Immature natural killer cell (primary cell): ENCODE results near the gene ADAMTS9. TPM values are rescaled to one million over a fixed set of nuclear protein-coding genes. Genes with fewer than 3 reads are reported as not detected.

Experiments used
- DNase-seq, 3 donors: peaks; one replicate each; pipeline ENCODE4 v3.0.0; 2022; ENCODE audit warnings: mixed read lengths in 1 of 3
- H3K27ac Mint-ChIP-seq, 6 donors: one replicate each; pipeline ENCODE4 v1.8.0; 2020; ENCODE audit warnings: mixed read lengths in 6 of 6, mild to moderate bottlenecking in 5 of 6, inconsistent platforms in 4 of 6, moderate library complexity in 3 of 6
- H3K27me3 Mint-ChIP-seq, 3 donors: one replicate each; pipeline ENCODE4 v1.8.0; 2020 to 2021; ENCODE audit warnings: low read depth in 3 of 3, mild to moderate bottlenecking in 3 of 3, mixed read lengths in 3 of 3, moderate library complexity in 3 of 3, inconsistent platforms in 1 of 3
- H3K36me3 Mint-ChIP-seq, 3 donors: one replicate each; pipeline ENCODE4 v1.8.0; 2020; ENCODE audit warnings: mixed read lengths in 3 of 3, inconsistent platforms in 2 of 3, mild to moderate bottlenecking in 2 of 3
- H3K4me1 Mint-ChIP-seq, 2 donors: one replicate each; pipeline ENCODE4 v1.8.0; 2020; ENCODE audit warnings: inconsistent platforms in 2 of 2, mild to moderate bottlenecking in 2 of 2, mixed read lengths in 2 of 2, moderate library complexity in 1 of 2
- H3K4me3 Mint-ChIP-seq, 5 donors: one replicate each; pipeline ENCODE4 v1.8.0; 2020; ENCODE audit warnings: mild to moderate bottlenecking in 5 of 5, mixed read lengths in 5 of 5, inconsistent platforms in 3 of 5, moderate library complexity in 3 of 5
- H3K9me3 Mint-ChIP-seq, 6 donors: one replicate each; pipeline ENCODE4 v1.8.0; 2020; ENCODE audit warnings: mild to moderate bottlenecking in 6 of 6, mixed read lengths in 6 of 6, inconsistent platforms in 4 of 6, moderate library complexity in 3 of 6
- polyA plus RNA-seq, 3 donors: library from polyadenylated mRNA; unstranded; fragments of 300-500 nt; fragmentation: Illumina TruSeq; gene quantifications; one replicate each; pipeline ENCODE4 v1.2.3, GENCODE V29; 2021

ADAMTS9 gene
- polyA plus RNA-seq, 3 donors from 2014 or later, result not detected

- Mint-ChIP-seq H3K36me3 (peaks cover 0 to 3% (median 0%) of the 10 kb centered on the region in 3 donors), H3K4me1 (no peaks in the 10 kb centered on the region), H3K27me3 (no peaks in the 10 kb centered on the region), H3K27ac (no peak overlapping the region), H3K4me3 (no peak overlapping the region), H3K9me3 (peaks cover 1 to 20% (median 10%) of the 10 kb centered on the region in 6 donors)
- no peak for DNase-seq
Observed at GRCh38 chr3:64612916-64613526, 74.8 kb downstream of the ADAMTS9 start.

GRCh38 chr3:64612082-64612860 is 75.5 kb downstream of the ADAMTS9 start:
- H3K27me3 Mint-ChIP-seq, result no peaks in the 10 kb centered on the region
- peaks cover 1 to 20% (median 10%) of the 10 kb centered on the region in 6 donors for H3K9me3 Mint-ChIP-seq
- H3K4me1 Mint-ChIP-seq, result no peaks in the 10 kb centered on the region
- no peak overlapping the region for H3K4me3 Mint-ChIP-seq
- H3K36me3 Mint-ChIP-seq, result peaks cover 0 to 3% (median 0%) of the 10 kb centered on the region in 3 donors
- no peak for DNase-seq
- no peak overlapping the region for H3K27ac Mint-ChIP-seq

GRCh38 chr3:64608741-64609140 is 79.1 kb downstream of the ADAMTS9 start:
- Mint-ChIP-seq H3K9me3 (peaks cover 0 to 19% (median 6%) of the 10 kb centered on the region in 6 donors), H3K4me3 (no peak overlapping the region), H3K27ac (no peak overlapping the region), H3K27me3 (no peaks in the 10 kb centered on the region), H3K36me3 (no peaks in the 10 kb centered on the region), H3K4me1 (no peaks in the 10 kb centered on the region)
- DNase-seq, result no peak

- DNase-seq, result no peak
- Mint-ChIP-seq H3K27ac (no peak overlapping the region), H3K36me3 (no peaks in the 10 kb centered on the region), H3K4me3 (no peak overlapping the region), H3K27me3 (no peaks in the 10 kb centered on the region), H3K4me1 (no peaks in the 10 kb centered on the region), H3K9me3 (peaks cover 0 to 25% (median 11%) of the 10 kb centered on the region in 6 donors)
Observed at GRCh38 chr3:64607032-64607551, 80.7 kb downstream of the ADAMTS9 start.

- H3K27me3 Mint-ChIP-seq, result peaks cover 0 to 2% (median 0%) of the 10 kb centered on the region in 3 donors
- H3K9me3 Mint-ChIP-seq, result peaks cover 0 to 16% (median 9%) of the 10 kb centered on the region in 6 donors
- no peak overlapping the region for H3K27ac Mint-ChIP-seq
- H3K4me1 Mint-ChIP-seq, result no peaks in the 10 kb centered on the region
- no peak overlapping the region for H3K4me3 Mint-ChIP-seq
- no peak for DNase-seq
- no peaks in the 10 kb centered on the region for H3K36me3 Mint-ChIP-seq
Observed at GRCh38 chr3:64604313-64604712, 83.5 kb downstream of the ADAMTS9 start.

- H3K36me3 Mint-ChIP-seq, result no peaks in the 10 kb centered on the region
- no peak overlapping the region for H3K27ac Mint-ChIP-seq
- no peak for DNase-seq
- peaks cover 0 to 15% (median 6%) of the 10 kb centered on the region in 6 donors for H3K9me3 Mint-ChIP-seq
- no peak overlapping the region for H3K4me3 Mint-ChIP-seq
- H3K4me1 Mint-ChIP-seq, result no peaks in the 10 kb centered on the region
- peaks cover 0 to 3% (median 2%) of the 10 kb centered on the region in 3 donors for H3K27me3 Mint-ChIP-seq
Observed at GRCh38 chr3:64601824-64602223, 86.0 kb downstream of the ADAMTS9 start.

GRCh38 chr3:64600246-64600950 is 87.4 kb downstream of the ADAMTS9 start:
- Mint-ChIP-seq H3K36me3 (no peaks in the 10 kb centered on the region), H3K9me3 (peaks cover 2 to 12% (median 7%) of the 10 kb centered on the region in 6 donors), H3K27me3 (peaks cover 0 to 3% (median 2%) of the 10 kb centered on the region in 3 donors), H3K4me3 (no peak overlapping the region), H3K4me1 (no peaks in the 10 kb centered on the region), H3K27ac (no peak overlapping the region)
- DNase-seq, result no peak

GRCh38 chr3:64599651-64600050 is 88.1 kb downstream of the ADAMTS9 start:
- Mint-ChIP-seq H3K27me3 (peaks cover 0 to 3% (median 2%) of the 10 kb centered on the region in 3 donors), H3K4me1 (no peaks in the 10 kb centered on the region), H3K36me3 (no peaks in the 10 kb centered on the region), H3K4me3 (no peak overlapping the region), H3K27ac (no peak overlapping the region), H3K9me3 (peaks cover 2 to 16% (median 9%) of the 10 kb centered on the region in 6 donors)
- DNase-seq, result no peak

GRCh38 chr3:64595253-64595694 is 92.5 kb downstream of the ADAMTS9 start:
- Mint-ChIP-seq H3K9me3 (peaks cover 2 to 8% (median 5%) of the 10 kb centered on the region in 6 donors), H3K36me3 (no peaks in the 10 kb centered on the region), H3K4me3 (no peak overlapping the region), H3K4me1 (no peaks in the 10 kb centered on the region), H3K27me3 (peaks cover 0 to 6% (median 5%) of the 10 kb centered on the region in 3 donors), H3K27ac (no peak overlapping the region)
- DNase-seq, result no peak

- Mint-ChIP-seq H3K4me3 (no peak overlapping the region), H3K27ac (no peak overlapping the region), H3K9me3 (peaks cover 2 to 8% (median 5%) of the 10 kb centered on the region in 6 donors), H3K4me1 (no peaks in the 10 kb centered on the region), H3K27me3 (peaks cover 0 to 5% (median 4%) of the 10 kb centered on the region in 3 donors), H3K36me3 (no peaks in the 10 kb centered on the region)
- no peak for DNase-seq
Observed at GRCh38 chr3:64594134-64594533, 93.7 kb downstream of the ADAMTS9 start.

GRCh38 chr3:64593350-64593749 is 94.5 kb downstream of the ADAMTS9 start:
- Mint-ChIP-seq H3K4me3 (no peak overlapping the region), H3K4me1 (no peaks in the 10 kb centered on the region), H3K36me3 (no peaks in the 10 kb centered on the region), H3K27ac (no peak overlapping the region), H3K9me3 (peaks cover 0 to 10% (median 7%) of the 10 kb centered on the region in 6 donors), H3K27me3 (peaks cover 0 to 4% (median 4%) of the 10 kb centered on the region in 3 donors)
- DNase-seq, result no peak

- DNase-seq, result no peak
- Mint-ChIP-seq H3K36me3 (no peaks in the 10 kb centered on the region), H3K4me3 (no peak overlapping the region), H3K4me1 (no peaks in the 10 kb centered on the region), H3K27ac (no peak overlapping the region), H3K9me3 (peaks cover 0 to 10% (median 7%) of the 10 kb centered on the region in 6 donors), H3K27me3 (peaks cover 0 to 4% (median 2%) of the 10 kb centered on the region in 3 donors)
Observed at GRCh38 chr3:64591615-64592014, 96.2 kb downstream of the ADAMTS9 start.

- Mint-ChIP-seq H3K9me3 (peaks cover 0 to 22% (median 5%) of the 10 kb centered on the region in 6 donors), H3K27me3 (peaks cover 0 to 4% (median 2%) of the 10 kb centered on the region in 3 donors), H3K4me1 (no peaks in the 10 kb centered on the region), H3K36me3 (no peaks in the 10 kb centered on the region), H3K27ac (no peak overlapping the region), H3K4me3 (no peak overlapping the region)
- DNase-seq, result no peak
Observed at GRCh38 chr3:64588380-64588779, 99.4 kb downstream of the ADAMTS9 start.
